ENCODE data around the gene MDM2.

Gene MDM2

GRCh38 chr12:68851592-68852306 is 43.8 kb downstream of the MDM2 start:
- no peak for DNase-seq (ENCODE audit: low spot score)

DNA sequence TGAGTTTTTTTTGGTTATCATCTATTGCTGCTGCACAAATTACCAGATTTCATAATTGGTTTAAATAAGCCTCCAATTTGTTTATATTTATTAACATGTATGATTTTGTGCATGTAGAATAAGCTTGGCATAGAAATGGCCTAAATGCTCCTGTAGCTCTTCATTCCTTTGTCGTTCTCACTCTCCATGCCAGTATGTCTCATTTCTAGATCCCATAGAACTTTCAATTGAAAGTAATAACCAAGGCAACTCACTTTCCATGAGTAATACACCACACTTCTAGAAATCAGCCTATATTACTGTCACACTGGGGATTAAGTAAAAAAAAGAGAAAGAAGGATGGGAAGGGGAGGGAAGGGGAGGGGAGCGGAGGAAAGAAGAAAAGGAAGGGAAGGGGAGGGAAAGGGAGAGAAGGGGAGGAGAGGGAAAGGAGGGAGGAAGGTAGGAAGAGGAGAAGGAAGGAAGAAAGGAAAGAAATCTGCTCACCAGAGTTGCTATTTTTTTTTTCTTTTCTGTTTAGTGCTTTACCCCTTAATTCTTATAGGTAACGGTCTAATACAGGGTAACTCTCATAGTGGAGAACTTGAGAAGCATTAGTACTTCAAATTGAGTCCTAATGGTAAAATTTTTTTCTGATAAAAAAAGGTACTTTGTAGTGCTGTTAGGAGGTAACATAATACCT is 45.6 kb downstream of the MDM2 start:
- no peak for DNase-seq (ENCODE audit: low spot score)

DNA sequence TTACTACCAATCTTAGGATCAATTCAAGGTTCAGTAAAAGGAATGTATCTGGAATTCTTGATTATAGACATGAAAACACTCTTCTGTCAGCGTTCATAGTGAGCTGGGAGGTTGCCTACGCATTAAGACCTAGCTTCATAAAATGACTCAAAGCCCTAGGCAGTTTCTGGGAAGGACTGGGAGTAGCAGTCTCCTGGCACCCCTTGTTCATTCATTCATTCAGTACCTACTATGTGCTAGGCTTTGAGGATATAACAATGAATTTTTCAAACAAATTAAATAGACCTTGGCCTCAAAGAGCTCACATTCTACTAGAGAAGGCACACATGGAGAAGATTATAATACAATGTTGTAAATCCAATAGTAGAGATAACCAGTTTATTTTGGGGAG is 46.1 kb downstream of the MDM2 start:
- DNase-seq (ENCODE audit: low spot score) = no peak

- no peak for DNase-seq (ENCODE audit: low spot score)
Measured at GRCh38 chr12:68854554-68854953, 46.6 kb downstream of the MDM2 start.

- no peak for DNase-seq (ENCODE audit: low spot score)
Measured at GRCh38 chr12:68855111-68855510, 47.1 kb downstream of the MDM2 start.

DNA sequence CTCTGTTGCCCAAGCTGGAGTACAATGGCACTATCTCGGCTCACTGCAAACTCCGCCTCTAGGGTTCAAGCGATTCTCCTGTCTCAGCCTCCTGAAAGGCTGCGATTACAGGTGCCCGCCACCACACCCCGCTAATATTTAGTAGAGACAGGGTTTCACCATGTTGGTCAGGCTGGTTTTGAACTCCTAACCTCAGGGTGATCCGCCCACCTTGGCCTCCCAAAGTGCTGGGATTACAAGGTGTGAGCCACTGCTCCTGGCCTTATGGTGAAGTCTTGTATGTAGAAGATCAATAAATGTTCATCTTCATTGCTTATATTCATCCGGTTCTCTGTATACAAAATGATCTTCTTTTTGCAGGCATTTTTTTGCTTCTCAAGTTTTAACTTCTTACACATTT is 47.8 kb downstream of the MDM2 start:
- DNase-seq (ENCODE audit: low spot score) = no peak

DNA sequence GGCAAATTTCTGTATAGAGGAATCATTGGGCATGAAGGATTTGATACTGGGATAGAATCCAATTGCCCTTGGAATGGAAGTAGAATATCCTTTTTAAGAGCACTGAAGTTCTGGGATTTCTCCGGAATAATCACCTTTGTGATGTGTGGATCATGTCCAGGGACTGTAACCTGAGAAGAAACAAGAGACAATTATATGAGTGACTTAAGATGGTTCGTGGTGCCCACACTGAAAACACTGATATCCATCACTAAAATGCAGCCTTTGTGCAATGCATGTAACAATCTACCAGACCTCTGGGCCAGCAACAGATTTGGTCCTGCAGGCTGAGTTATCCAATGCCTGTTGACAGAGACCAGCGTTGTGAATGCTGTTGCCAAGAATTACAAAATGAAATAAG is 48.5 kb downstream of the MDM2 start:
- DNase-seq (ENCODE audit: low spot score) = no peak

DNA sequence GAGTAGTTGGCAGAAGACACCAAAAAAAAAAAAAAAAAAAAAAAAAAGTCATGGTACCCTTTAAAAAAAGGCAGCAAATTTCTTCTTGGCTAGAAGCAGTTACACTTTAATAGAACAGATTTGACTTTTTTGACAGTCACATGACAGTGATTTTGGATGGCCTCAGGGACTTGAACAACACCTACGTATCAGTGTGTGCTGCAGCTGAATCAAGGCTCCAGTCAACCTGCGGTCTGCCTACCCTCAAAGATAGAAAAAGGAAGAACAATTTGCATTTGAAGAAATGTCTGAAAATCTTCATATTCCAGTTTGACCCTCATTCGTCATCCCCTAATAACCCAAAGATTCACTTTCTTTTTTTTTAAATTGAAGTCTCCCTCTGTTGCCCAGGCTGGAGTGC is 53.9 kb downstream of the MDM2 start:
- DNase-seq (ENCODE audit: low spot score) = no peak

- no peak for DNase-seq (ENCODE audit: low spot score)
Measured at GRCh38 chr12:68863109-68863770, 55.3 kb downstream of the MDM2 start.

DNA sequence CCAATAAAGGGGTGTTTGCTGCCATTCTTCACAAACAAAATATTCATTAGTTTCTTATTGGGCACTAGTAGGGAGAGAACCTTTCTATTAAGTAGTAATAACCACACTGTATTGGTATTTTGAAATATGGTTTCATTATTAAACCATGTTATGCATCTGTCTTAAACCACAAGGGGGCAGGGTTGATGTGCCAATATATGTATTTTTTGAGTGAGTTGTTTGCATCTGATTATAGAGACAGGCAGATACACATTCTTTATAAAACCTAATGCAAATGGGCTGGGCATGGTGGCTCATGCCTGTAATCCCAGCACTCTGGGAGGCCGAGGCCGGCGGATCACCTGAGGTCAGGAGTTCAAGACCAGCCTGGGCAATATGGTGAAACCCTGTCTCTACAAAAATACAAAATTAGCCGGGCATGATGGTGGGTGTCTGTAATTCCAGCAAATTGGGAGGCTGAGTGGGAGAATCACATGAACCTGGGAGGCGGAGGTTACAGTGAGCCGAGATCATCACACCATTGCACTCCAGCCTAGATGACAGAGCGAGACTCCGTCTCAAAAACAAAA is 56.0 kb downstream of the MDM2 start:
- peak; percentile 37 for DNase-seq (ENCODE audit: low spot score)

- no peak for DNase-seq (ENCODE audit: low spot score)
Measured at GRCh38 chr12:68864604-68865003, 56.6 kb downstream of the MDM2 start.

- no peak for DNase-seq (ENCODE audit: low spot score)
Measured at GRCh38 chr12:68865399-68866164, 57.6 kb downstream of the MDM2 start.

DNA sequence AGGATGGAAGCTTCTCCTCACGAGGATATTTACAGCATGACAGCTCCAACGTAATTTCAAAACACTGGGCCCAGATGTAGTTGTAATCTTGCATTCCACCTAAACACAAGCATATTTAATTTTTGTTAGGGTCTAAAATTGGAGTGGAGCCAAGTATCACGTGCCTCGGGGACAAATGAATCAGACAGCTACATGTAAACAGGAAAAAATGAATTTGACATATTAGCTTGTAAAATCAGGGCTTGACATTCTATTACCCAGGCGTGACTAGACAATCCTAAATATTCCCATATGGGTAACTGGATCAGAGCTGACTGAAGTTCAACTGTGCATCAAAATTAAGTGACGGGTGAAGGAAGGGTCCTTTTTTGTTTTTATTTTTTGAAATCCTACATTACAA is 59.0 kb downstream of the MDM2 start:
- no peak for DNase-seq (ENCODE audit: low spot score)

DNA sequence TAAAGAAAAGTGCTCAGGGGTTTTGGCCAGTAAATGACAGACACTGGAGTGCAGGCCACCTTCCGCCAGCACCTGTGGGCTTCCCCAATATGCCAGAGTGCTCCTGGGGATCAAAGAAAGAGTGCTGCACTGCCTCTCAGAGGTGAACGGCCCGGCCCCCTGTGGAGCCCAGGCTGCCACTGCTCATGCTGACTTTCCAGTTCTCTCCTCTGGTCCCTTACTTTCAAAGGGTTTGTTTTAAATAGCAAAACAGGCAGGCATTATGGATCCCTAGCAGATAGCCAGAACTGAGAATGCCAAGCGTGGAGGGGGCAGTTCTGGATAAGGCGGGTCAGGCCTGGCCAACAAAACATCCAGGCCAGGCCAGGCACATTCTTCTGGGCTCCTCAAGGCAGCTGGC is 59.6 kb downstream of the MDM2 start:
- no peak for DNase-seq (ENCODE audit: low spot score)

DNA sequence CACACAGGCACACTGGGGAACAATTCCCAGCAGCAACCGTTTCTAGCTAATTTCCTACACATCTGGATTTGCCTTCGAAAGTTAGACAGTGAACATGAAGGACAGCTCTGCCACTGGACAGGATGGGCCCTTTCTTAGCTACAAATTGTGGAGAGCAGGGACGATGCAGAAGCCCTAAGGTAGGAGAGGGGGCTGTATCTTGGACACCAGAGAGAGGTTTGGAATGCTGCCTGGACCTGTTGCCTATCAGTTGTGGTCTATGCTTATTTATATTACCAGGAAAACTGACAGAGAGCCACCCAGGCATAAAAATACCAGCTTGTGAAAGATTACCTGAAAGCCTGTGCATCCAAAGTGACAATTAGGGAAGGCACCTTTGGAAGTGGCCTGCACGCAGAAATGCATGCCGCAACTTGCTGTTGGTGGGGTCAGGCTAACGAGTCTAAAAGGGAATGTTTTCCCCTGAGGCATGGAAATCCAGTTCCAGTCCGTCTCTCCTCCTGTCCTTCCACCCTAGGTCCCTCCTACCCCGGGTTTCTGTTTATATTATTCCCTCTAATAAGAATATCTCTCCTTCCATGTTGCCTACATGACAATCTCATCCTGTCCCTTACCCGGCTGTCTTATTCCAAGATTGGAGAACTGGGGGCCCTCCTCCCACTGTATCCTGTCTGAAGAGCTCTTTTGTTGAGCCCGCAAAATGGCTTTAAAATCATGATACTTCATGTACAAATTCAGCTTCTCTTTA is 60.2 kb downstream of the MDM2 start:
- DNase-seq (ENCODE audit: low spot score) = no peak

- no peak for DNase-seq (ENCODE audit: low spot score)
Measured at GRCh38 chr12:68870011-68870410, 62.0 kb downstream of the MDM2 start.

- DNase-seq (ENCODE audit: low spot score) = no peak
Measured at GRCh38 chr12:68870443-68870842, 62.5 kb downstream of the MDM2 start.

DNA sequence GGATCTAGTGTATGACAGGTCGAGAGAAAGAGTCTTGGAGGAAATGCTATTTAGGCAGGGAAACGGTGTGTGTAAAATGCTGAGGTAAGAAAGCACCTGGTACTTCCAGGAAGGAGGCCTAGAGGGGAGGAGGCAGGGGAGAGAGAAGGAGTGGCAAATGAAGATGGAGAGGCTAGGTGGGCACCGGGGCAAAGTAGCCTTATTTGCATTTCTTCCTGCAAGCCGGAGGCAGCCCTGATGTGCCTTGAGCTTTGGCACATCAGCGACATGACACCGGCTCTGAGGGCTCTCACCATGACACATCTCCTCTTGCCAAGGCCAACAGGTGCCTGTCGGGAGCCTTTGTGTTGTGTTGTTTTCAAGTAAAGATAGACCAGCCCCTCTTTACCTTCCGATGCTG is 63.4 kb downstream of the MDM2 start:
- DNase-seq (ENCODE audit: low spot score) = no peak

- DNase-seq (ENCODE audit: low spot score) = no peak
Measured at GRCh38 chr12:68871921-68872320, 63.9 kb downstream of the MDM2 start.

GRCh38 chr12:68873316-68873715 is 65.3 kb downstream of the MDM2 start:
- DNase-seq (ENCODE audit: low spot score) = no peak

- DNase-seq (ENCODE audit: low spot score) = no peak
Measured at GRCh38 chr12:68876461-68876860, 68.5 kb downstream of the MDM2 start.

- no peak for DNase-seq (ENCODE audit: low spot score)
Measured at GRCh38 chr12:68877583-68877982, 69.6 kb downstream of the MDM2 start.

Data from CD4-positive, alpha-beta T cell treated with Interleukin-2 at 100 ng/mL for 4 hours (primary cell).